ENCODE measurements around the gene METTL8. TPM values are rescaled to one million over a fixed set of nuclear protein-coding genes. Genes with fewer than 3 reads are reported as not detected.

The METTL8 gene
- total RNA-seq, 6 donors from 2014 or later = 6.1 to 15.4 (median 13.0) TPM

DNA sequence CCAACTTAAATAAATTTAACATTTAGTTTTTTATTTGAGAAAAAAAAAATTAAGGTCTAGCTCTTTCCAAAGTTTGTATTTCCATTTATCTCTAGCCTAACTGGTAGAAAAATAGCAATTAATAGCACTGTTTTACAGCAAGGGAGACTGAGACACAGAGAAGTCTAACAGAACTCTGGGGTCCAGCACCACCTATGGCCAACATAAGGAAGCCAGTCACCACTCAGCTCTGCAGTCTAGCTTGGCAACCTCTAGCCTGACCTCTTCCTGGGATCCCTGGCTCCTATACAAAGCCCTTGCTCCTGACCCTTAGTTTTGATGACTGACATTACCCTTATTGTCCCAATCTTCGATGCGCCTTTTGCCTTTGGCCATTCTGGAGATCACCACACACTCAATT is 159.0 kb downstream of the METTL8 start:
- H3K4me1 ChIP-seq = peaks cover 0 to 11% (median 0%) of the 10 kb centered on the region in 4 donors
- H3K27me3 ChIP-seq = no peaks in the 10 kb centered on the region
- TF ChIP-seq POLR2AphosphoS5 (IDR thresholded peaks at IDR 0.05) = no peak
- TF ChIP-seq POLR2A (IDR thresholded peaks at IDR 0.05) = no peak
- TF ChIP-seq, protein P1, sequence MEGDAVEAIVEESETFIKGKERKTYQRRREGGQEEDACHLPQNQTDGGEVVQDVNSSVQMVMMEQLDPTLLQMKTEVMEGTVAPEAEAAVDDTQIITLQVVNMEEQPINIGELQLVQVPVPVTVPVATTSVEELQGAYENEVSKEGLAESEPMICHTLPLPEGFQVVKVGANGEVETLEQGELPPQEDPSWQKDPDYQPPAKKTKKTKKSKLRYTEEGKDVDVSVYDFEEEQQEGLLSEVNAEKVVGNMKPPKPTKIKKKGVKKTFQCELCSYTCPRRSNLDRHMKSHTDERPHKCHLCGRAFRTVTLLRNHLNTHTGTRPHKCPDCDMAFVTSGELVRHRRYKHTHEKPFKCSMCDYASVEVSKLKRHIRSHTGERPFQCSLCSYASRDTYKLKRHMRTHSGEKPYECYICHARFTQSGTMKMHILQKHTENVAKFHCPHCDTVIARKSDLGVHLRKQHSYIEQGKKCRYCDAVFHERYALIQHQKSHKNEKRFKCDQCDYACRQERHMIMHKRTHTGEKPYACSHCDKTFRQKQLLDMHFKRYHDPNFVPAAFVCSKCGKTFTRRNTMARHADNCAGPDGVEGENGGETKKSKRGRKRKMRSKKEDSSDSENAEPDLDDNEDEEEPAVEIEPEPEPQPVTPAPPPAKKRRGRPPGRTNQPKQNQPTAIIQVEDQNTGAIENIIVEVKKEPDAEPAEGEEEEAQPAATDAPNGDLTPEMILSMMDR (IDR thresholded peaks at IDR 0.05) = no peak
- no peak for TF ChIP-seq EP300 (IDR thresholded peaks at IDR 0.05)
- ATAC-seq (ENCODE audit: low FRiP score in 2 of 2) (no peak), DNase-seq (no peak)
- H3K27ac ChIP-seq = no peak overlapping the region
- H3K36me3 ChIP-seq = no peaks in the 10 kb centered on the region
- no peaks in the 10 kb centered on the region for H3K9me3 ChIP-seq
- no peak overlapping the region for H3K4me3 ChIP-seq
- WGBS, 2 donors = 93 to 96% methylated on average over 2 of the region's 2 CpGs

DNA sequence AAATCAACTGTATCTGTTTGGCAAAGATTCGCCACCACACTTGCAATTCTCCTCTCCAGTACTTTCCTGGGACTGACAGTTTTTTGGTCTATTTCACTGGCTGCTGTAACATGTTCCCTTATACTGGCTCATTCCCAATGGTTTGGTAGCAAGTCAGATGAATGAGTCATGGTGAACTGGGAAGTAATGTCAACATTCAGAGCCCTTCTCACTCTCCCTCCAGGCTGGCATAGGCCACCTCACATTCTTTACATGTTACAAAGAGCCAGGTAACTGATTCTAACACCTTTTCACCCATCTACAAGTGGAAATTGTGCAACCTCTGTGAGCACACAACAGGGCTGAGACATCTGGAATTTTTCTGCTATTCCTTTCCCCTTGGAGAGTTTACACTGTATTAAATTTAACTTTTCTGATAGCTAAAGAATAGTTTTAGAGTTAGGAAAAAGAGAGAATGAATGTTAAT is 161.8 kb downstream of the METTL8 start:
- Histone ChIP-seq H3K9me3 (no peaks in the 10 kb centered on the region), H3K27me3 (no peaks in the 10 kb centered on the region), H3K4me3 (no peak overlapping the region), H3K4me1 (peaks cover 0 to 11% (median 0%) of the 10 kb centered on the region in 4 donors), H3K36me3 (no peaks in the 10 kb centered on the region), H3K27ac (peak overlapping the region in 1 of 4 donors; percentile 42)
- peak in 1 of 2 donors; percentile 77 for DNase-seq
- ATAC-seq (ENCODE audit: low FRiP score in 2 of 2) = peak; percentile 93
- 55 to 56% methylated on average over 1 of the region's 1 CpG for WGBS, 2 donors
- peak in 1 of 4 donors; percentile 76 for TF ChIP-seq EP300 (IDR thresholded peaks at IDR 0.05)
- TF ChIP-seq POLR2A (IDR thresholded peaks at IDR 0.05) = no peak
- TF ChIP-seq, protein P1 (IDR thresholded peaks at IDR 0.05) = no peak
- peak; percentile 12 to 60 for TF ChIP-seq POLR2AphosphoS5 (IDR thresholded peaks at IDR 0.05)

DNA sequence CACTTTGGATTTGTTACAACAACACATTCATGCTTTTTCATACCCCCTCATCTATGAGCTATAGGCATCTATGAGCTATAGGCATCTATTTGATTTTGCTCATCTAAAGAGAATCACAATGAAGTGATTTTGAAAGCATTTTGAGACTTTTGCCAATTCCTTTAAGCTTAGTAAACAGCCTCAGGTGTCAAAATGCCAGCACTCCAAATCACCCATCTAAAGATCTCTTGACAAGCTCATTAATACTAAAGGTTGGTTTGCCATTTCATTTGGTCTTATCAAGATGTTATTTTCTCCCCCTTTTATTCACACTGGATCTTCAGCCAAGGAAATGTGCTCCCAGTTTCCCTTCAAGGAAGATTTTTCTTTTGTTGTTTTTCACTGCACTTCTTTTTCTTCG is 162.4 kb downstream of the METTL8 start:
- ATAC-seq (ENCODE audit: low FRiP score in 2 of 2) (no peak), DNase-seq (no peak)
- 35 to 49% methylated on average over 1 of the region's 1 CpG for WGBS, 2 donors
- Histone ChIP-seq H3K27ac (peak overlapping the region in 1 of 4 donors; percentile 42), H3K36me3 (no peaks in the 10 kb centered on the region), H3K9me3 (no peaks in the 10 kb centered on the region), H3K4me3 (no peak overlapping the region), H3K4me1 (peaks cover 0 to 11% (median 0%) of the 10 kb centered on the region in 4 donors), H3K27me3 (no peaks in the 10 kb centered on the region)
- TF ChIP-seq POLR2A (IDR thresholded peaks at IDR 0.05) (no peak), EP300 (IDR thresholded peaks at IDR 0.05) (no peak), POLR2AphosphoS5 (IDR thresholded peaks at IDR 0.05) (no peak)
- TF ChIP-seq, protein P1 (IDR thresholded peaks at IDR 0.05) = no peak

DNA sequence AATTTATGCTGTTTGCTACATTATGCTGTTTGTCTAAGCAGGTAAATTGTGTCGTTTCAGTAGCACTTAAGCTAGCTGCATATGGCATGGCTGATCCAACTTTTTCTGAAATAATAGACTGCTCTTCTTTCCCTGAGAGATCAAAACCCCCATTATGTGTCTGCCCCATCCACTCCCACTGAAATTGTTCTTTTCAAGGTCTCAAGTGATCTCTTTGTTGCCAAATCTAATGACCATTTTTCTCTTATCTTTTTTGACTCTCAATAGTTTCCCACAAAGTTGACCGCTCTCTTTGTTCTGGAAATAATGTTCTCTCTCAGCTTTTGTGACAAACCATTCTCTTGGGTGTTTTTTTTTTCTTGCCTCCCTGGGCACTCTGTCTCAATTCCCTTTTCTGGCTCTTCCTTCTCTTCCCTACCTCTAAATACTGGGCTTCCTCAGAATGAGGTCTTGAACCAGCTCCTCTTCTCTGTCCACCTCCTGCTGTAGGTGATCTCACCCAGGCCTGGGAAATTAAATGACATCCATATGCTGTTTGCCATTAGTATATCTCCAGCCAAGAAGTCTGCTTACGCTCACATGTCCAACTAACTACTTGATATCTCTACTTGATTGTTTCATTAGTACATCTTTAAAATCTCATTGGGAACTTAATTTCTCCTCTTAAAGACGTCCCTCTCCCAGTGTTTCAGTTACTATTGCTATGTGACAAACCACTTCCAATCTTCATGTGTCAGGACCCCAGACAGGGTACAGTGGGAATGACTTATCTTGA is 165.7 kb downstream of the METTL8 start:
- no peak overlapping the region for H3K27ac ChIP-seq
- TF ChIP-seq EP300 (IDR thresholded peaks at IDR 0.05) (no peak), POLR2A (IDR thresholded peaks at IDR 0.05) (no peak), POLR2AphosphoS5 (IDR thresholded peaks at IDR 0.05) (no peak)
- TF ChIP-seq, protein P1 (IDR thresholded peaks at IDR 0.05) = no peak
- no peaks in the 10 kb centered on the region for H3K9me3 ChIP-seq
- H3K4me1 ChIP-seq = peaks cover 0 to 11% (median 0%) of the 10 kb centered on the region in 4 donors
- H3K27me3 ChIP-seq = no peaks in the 10 kb centered on the region
- DNase-seq = no peak
- no peak for ATAC-seq (ENCODE audit: low FRiP score in 2 of 2)
- H3K36me3 ChIP-seq = no peaks in the 10 kb centered on the region
- no peak overlapping the region for H3K4me3 ChIP-seq
- WGBS, 2 donors = 75 to 93% methylated on average over 4 of the region's 4 CpGs

Other genes starting within 250 kb of the METTL8 start
- gene DCAF17, start 236 bp upstream of the METTL8 start, total RNA-seq = 10 to 100 TPM in 4 of 6 donors, 1 to 10 TPM in 2; 6.2 to 24.7 (median 11.9) TPM
- 100 to 1,000 TPM in 4 of 6 donors, 10 to 100 TPM in 2; 71.7 to 383 (median 214) TPM for gene CYBRD1, start 88.5 kb upstream of the METTL8 start, total RNA-seq

Data from upper lobe of left lung (tissue), 6 donors.